GM21717 (cell line): Measurements from ENCODE around the gene RALGAPA2.

Source experiments
- ATAC-seq: cut with Tn5 transposase; IDR thresholded peaks from one replicate; pipeline ENCODE4 v1.9.1; 2021; ENCODE audit warnings: mild to moderate bottlenecking, moderate library complexity; ENCODE audit not compliant: unreplicated experiment

RALGAPA2 gene

DNA sequence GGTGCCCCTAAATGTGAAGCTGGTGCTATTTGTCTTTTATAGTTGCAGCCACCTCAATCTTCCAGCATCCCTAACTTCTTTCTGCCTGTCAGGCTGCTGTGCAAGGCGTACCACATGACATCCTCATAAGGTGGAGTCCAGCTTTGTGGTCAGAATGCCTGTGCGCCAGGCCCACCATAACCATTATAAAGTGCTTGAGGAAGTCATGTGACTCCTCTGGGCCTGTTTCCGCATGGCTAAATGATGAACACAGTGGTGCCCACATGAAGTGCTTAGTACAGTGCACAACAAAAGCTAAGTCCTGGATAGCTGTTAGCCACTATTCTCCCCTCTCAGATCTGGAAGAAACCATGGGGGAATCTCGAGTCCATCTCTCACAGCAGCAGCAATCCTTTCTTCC lies 268.9 kb downstream of the RALGAPA2 start:
- ATAC-seq = no peak

DNA sequence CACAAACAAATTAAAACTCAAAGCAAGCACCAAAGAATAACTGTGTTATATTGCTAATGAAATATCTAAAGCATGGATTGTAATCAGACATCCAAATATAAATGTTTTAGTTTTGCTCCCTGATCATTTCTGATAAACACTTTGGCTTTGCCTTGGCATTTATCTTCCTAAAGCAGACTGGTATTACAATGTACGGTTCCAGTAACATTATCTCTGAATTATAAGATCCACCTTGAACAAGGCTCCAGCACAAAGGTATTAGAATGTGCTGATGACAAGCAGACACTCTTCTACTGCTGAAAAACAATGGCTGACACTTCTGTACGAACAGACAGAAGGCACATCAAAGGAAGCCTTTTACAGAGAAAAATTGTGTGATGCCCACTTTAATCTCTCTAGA lies 270.0 kb downstream of the RALGAPA2 start:
- ATAC-seq = no peak

DNA sequence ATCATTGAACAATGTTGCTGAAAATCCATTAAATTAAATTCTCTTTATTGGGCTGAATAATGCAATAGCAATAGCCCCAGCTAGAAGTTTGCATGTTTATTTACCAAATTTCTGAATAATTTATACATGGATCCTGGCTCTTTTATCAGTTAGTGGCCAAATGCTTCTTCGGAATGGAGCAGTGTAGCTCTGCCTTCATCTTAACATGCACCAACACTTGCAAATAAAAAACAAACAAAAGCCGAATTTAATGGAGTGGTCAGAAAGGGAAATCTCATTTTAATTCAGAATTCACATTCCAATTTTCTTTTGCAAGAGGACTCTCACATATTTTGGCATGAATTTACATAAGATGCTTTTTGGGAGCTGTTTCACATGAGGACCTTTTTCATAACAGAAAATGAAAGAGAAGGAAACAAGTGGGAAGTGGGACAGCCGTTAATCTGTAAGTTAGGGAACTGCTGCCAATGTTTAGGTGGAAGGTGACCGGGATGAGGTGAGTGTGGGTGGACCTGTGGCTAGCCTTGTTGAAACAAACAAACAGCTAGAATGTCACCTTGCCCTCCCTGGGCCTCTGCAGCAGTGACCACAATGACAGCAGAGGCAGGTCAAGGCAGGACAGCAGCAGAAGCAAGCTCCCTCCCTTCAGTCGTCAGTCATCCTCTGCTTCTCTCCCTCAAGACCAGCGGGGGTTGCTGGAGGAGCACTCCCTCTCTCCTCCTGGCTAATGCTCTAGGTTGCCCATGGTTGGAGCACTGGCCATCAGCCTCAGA lies 271.4 kb downstream of the RALGAPA2 start:
- ATAC-seq = no peak

DNA sequence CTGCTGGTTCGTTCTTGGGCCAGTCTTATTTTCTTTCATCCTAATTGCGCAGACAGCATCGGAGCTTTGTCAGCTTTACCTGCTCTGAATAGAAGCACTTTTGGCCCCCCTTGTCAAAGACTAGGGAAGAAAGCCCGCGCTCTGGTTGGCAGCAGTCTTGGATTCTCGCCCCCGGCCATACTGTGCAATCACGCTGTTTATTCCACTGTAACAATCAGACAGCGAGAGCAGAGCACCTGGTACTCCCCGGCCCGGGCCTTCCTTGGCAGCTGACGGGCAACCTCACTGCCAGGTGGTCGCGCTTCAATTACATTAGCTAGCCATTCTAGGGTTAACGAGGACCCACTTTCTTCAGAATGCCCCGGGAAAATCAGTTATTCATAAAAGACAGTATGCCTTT lies 272.0 kb downstream of the RALGAPA2 start:
- ATAC-seq = no peak

DNA sequence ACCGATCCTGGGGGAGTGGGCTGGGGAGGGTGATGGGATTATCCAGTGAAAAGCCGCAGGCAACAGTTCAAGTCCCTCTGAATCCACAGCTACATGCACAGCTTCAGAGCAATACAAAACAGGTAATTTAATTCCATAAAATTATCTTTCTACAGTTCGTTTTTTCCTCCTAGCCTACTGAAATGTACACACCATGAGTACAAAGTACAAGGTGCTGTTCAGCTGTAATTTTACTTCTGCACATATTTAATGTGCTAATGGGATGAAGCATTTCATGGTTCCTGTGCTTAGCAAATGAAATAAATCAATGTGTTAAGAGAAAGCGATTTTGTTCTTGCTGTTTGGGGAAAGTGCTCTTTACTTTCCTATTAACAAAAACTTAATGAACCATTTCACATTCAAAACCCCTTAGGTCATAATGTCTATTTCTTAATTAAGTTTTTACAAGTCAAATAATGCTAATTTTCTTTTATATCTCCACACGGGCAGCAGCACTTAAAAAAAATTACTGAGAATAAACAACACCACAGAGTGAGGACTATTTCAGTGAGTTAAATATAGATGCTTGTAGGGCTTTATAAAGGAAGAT lies 272.7 kb downstream of the RALGAPA2 start:
- ATAC-seq = no peak

DNA sequence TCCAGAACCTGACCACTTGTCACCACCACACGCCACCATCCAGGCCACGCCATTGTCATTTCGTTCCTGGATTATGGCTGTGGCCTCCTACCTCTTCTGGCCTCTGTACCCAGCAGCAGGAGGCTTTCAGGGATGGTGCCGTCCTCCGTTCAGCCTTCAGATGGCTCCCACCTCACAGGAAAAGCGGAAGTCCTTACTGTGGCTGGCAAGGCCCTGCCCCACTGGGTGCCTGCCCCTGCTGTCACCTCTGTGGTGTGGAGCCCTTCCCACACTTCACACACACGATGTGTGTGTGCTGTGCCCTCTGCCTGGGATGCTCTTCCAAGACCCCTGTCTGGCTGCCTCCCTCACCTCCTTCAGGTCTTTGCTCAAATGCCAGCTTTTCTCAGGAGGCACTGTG lies 275.1 kb downstream of the RALGAPA2 start:
- no peak for ATAC-seq

DNA sequence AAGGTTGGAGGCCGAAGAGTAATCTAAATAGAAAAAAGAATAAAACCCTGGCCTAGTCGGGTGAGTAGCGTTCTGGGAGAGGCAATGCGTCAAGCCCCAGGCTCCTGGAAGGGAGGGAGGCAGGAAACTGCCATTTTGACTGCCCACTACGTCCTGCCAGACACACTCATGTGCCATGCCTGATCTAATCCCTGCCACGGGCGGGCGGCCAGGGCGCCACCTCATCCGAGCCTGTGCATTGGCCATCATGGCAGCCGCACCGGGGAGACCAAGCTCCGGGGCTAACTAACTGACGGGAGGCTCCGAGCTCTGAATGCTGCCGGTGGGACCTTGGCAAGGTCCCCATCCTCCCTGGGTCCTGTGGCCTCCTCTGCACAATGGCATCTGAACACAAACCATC lies 275.8 kb downstream of the RALGAPA2 start:
- ATAC-seq = no peak

DNA sequence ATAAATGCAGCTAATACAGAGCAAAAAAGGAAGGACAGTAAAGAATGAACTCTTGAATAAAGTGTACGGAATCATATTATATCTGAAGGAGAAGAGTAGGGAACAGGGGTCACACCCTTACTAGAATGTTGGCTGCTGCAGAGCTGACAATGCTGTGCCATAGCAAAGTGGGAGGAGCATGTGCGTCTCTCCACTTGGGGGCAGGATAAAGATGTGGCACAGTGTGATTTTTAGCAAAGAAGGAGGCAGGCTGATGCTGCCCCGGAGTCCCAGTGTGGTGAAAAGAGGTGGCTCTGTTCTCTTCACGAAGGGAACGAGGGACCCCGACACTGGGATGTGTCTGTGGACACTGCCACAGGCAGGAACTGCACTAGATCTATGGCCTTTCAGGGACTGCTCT lies 277.0 kb downstream of the RALGAPA2 start:
- no peak for ATAC-seq

DNA sequence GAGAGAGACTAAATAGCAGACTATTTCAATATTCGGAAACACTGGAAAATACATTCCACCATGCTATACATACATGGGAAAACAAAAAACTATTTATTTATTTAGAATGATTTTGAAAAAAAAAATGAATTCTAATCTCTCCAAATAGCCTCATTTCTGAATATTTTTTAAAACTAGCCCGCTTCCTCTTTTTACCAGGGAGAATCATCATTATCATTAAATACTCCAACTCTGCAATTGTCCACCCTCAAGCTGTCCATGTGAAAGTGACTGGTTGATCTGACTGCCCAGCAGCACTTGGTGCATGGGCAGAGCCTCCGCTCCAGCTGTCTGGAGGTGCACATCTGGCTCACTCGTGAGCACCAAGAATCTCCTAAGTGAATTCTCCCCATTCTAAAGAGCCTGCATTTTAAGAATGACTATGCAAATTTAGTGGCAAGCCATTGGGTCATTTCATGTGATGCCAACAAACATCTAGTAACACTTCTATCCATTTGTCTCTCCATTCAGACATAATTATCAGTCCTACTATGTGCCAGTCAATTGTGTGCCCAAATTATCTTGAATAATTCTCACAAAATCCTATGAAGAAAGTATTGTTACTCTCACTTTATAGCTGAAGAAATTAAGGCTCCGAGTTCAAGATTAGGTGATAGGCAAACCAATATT lies 279.7 kb downstream of the RALGAPA2 start:
- ATAC-seq = no peak

DNA sequence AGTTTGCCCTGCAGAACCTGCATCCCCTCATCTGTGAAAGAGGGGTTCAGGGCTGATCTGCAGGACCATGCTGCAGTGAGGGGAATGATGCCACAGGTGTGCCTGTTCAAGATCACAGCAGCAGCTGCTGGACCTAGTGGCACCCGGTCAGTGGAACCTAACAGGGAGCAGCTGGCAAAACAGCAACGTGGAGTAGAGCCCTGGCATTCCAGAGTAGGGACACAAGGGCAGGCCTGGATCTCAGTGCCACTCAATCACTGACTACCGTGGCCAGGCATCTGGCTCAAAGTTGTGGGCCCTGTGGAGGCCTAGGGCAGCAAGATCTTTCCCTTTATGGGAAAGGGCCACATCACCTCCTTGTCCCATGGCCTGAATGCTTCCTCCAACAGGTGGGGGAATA lies 282.4 kb downstream of the RALGAPA2 start:
- no peak for ATAC-seq

DNA sequence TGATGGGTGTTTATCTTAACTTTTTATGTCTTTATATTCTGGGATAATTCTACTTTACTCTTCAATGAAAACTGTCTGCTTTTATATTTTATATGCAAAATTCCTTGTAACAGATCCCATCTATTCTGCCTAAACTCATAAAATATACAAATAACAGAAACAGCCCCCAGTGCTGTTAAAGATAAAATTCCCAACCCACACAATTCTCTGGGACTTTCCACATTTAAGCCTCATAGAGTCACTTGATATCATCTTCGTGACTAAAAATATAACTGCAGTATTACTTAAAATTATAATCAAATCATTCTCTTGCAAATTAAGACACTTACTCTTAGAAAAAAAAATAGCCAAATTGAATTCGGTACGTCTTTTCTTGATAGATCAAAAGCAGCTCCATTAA lies 284.4 kb downstream of the RALGAPA2 start:
- no peak for ATAC-seq

DNA sequence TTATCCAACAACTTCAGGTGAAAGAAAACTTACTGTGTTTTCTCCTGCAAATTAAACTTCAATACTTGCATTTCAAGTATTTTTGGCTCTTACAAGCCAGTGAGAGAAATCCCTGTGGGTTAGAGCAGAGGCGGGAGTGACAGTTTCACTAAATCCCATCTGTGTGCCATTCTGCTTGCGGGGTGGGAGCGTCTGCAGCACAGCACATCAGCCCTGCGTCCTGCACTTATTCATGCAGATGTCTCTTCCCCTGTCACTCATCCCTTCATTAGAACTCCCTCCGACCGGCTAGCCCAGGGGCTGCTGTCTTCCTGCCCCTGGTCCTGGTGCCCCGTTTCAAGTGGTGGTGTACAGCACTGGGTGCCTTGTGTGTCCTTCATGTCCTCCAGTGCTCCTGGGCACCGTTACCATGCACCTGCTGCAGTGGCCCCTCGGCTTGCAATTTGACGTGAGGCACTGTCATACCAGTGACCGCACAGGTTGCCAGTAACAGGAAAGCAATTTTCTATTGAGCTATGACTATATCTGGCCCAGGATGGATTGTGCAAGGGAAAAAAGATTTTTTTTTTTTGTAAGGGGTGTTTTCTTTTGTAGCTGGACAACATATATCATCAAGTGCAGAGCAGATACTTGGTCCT lies 285.1 kb downstream of the RALGAPA2 start:
- no peak for ATAC-seq

DNA sequence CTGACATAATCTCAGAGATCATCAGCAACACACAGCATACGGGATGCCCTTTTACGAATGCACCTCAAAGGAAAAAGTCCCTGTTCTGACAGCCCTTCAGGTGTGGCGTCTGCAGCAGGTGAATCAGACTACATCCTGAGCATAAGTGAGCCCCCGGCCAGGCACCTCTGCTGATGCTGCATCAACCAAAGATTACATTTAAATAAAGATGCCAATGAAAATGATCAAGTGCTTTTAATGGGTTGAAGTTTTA lies 285.9 kb downstream of the RALGAPA2 start:
- ATAC-seq = no peak

DNA sequence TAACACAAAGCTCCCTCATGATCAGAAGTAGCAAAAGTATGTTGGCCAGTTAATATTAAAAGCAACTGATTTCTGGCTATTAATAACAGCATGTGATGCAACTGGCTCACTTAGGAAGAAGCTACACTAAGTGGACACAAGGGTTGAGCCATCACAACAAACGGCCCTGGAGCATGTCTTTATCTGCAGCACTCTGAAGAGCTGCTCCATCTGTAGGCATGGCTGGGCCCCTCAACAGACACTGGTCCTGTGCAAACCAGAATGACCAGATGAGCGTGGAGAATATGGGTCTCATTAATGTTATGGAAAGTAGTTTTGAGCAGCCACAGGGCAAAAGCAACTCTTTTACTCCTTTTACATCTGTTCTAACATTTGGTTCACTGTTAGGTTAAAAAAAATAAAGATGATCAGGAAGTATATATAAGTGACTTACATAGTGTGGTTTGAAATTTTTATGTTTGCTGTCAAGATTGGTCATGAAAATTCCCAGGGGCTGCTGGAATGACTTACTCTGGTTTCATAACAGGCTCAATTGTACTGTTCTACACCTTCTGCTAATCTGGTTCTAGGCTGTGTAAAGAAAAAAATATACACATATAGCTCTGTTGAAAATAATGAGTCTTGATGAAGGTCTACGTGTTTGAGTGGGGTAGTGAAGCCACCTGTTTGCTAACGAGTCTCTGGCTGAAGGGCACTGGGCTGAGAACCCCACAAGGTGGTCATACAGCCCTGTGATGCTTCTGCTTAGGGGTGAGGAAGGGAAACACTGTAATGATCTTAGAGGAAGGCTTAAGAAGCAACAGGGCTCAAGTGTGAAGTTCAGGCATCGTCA lies 286.4 kb downstream of the RALGAPA2 start:
- no peak for ATAC-seq

DNA sequence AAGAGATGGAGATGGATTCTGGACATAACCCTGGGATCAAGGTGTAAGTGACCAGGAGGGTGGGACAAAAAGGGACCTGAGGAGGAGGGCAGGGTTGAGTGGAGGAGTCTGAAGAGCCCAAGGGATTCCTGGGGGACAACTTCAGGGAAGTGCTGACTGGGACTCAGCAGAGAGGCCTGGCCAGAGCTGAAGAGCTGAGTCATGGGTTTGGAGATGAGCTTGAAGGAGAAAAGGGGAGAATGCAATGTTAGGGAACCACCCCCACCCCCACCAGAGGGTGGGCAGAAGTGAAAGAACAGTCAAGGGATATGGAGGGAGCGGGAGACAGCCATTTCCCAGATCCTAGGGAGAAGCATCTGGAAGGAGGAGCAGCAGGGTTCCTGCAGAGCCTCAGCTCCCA lies 289.3 kb downstream of the RALGAPA2 start:
- no peak for ATAC-seq

DNA sequence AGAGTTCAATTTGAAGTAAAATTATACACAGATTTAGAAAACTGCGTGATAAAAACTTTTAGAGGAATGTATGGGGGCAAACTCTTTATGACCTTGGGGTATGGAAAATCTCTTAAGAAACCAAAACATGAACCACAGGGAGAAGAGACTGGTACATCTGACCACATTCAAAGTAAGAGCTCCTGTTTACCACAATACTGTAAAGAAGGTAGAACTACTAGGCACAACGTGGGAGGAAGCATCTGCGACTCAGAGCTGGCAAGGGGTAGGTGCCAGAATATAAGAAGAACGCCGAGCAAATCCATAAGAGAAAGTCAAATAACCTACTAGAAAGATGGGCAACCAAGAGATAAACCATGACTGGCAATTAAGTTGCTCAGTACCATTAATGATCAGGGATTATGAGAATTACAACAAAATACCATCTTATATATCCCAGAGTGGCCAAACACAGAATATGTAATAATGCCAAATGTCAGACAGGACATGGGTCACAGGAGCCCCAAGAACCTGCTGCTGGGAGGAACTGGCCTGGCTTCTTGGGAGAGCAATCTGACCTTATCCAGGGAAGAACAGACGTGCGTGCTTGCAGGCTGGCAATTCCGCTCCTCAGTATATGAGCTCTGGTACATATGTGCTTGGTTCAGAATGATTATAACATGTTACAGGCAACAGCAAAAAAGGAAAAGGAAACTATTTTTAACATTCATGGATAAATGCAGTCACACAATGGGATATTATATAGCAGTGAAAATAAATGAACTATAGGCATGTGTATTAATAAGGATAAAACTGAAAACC lies 294.4 kb downstream of the RALGAPA2 start:
- no peak for ATAC-seq

DNA sequence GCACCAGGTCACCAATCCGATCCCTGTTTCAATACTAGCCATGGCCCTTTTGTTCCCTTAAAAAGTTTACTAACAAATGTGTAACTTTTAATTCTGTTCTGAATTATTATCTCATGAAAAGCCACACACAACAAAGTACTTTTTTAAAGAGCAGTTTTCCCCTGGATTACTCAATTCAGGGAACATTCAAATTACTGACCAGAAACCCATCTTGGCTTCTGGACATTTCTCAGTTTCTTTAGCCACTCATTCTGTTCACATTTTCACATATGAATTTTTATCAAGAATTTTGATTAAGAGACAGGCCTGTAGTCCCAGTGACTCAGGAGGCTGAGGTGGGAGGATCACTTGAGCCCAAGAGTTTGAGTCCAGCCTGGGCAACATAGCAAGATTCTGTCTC lies 297.1 kb downstream of the RALGAPA2 start:
- ATAC-seq = no peak

DNA sequence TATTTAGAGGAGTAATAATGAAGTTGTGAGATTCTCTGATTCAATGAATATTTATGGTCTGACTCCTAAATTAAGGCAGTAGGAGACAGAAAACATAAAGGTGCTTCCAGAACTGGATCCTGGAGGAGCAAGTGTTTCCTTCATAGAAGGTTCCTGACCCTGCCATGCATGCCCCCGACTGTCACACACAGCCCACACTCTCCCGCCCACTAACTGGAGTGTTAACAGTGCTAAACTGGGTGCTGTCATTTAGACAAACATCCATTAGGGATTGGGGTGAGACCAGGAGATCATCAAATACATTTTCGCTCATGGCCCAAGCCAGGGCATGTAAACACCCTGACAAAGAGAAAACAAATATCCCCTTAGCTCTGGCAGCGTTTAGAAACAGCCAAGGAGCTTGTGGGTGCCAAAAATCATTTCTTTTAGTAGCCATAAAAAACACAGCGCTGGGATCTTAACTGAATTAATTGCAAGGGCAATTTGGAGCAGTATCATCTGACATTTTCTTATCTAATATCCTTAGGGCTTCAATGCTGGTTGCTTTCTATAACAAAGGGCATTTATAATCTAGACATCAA lies 297.7 kb downstream of the RALGAPA2 start:
- ATAC-seq = no peak

DNA sequence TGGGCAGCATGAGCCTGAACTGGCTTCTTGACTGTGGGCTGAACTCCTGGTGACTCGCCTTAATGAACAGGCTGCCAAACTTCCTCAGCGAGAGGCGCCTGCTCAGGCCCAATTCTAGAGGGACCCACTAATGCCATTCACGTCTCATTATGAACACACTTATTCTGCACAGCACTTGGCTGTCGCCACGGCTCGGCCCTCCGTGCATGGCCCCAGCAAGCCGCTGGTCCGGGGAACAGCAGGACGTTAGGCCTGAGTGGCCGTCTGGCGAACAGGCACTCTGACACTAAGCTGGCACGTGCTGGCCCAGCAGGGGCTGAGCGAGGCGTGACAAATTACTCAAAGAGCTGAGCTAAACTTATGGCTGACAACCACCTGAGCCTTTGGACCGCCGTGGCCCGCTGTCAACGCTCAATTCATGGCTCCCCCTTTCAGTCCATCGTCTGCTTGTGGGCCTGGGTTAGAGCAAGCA lies 298.6 kb downstream of the RALGAPA2 start:
- ATAC-seq = no peak

DNA sequence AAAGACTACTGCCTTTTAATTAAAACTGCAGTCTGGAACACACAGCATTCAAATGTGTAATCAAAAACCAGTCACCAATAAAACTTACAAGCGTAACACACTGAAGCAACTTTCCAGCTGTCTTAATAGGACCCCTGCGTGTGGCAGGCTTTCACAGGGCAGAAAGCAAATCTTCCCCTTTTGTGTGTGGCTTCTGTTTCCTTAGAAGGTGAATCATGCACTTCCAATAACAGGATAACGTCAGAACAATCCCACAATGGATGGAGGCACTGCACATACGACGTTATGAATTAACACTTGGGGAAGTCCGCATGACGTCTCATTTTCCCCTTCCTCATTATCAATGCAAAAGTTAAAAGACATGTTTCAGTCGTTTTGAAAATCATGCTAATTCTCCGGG lies 299.7 kb downstream of the RALGAPA2 start:
- no peak for ATAC-seq
